GM10248 (cell line): ENCODE measurements around the gene STARD10.
A peak's percentile ranks its signal among the peaks of the same experiment; 100 is the strongest.

Source experiments
- CTCF ChIA-PET: fragments of 300-600 bp; sonication (Branson Sonifier 250); formaldehyde crosslinking; extraction: SDS; loops from one replicate; lab custom pipeline; 2021; ENCODE audit warnings: antibody characterized with exemption; lab: Yijun Ruan, JAX
- POLR2A ChIA-PET: fragments of 350-650 bp; sonication (Branson Sonifier 250); formaldehyde crosslinking; extraction: SDS; loops from one replicate; lab custom pipeline; 2020; ENCODE audit warnings: antibody characterized with exemption; lab: Yijun Ruan, JAX
- DNase-seq: peaks from one replicate; pipeline ENCODE4 v3.0.0; 2012; ENCODE audit errors: extremely low spot score
- TF ChIP-seq, protein P1 (sequence below): IDR thresholded peaks from 2 replicates; pipeline ENCODE4 v1.5.1; 2012; ENCODE audit warnings: mild to moderate bottlenecking, low read depth; ENCODE audit errors: extremely low read depth, missing control alignments, control extremely low read depth

STARD10 gene

DNA sequence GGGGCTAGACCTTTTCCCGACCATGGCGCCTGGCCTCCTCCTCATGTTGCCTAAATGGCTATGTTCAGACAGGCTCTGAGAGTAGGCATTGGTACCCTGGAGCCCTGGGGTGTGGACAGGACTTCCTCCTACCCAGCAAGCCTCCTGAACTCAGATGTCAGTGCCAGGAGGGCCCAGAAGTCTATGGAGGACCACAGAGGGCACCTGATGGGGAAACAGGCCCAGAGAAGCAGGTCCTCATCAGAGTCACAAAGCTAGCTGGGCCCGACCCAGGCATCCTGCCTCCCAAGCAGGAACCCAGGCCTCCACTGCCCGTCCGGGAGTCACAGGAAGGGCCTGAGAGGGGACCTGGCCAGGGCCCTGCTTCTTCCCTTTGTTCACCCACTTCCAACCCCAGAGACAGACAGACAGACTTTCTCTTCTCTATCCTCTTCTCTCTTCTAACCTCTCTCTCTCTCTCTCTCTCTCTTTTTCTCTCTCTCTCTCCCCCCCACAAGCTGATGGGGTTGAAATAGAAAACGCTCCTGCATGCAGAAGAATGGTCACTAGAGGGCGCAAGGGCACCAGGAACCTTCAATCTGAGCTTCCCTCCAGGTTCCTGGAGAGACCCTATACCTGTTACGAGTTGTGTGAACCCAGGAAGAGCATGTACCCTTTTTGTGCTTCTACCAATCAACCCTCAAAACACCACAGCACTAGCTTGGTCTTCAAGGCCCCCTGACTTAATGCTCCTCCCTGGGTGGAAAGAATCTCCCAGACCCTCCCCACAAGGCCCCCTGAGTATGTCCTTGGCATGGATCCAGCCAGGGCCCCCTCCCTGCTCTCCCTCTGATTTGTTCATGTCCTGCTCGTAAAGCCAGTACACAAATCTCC, 68.8 kb downstream of the STARD10 start:
- TF ChIP-seq, protein P1, sequence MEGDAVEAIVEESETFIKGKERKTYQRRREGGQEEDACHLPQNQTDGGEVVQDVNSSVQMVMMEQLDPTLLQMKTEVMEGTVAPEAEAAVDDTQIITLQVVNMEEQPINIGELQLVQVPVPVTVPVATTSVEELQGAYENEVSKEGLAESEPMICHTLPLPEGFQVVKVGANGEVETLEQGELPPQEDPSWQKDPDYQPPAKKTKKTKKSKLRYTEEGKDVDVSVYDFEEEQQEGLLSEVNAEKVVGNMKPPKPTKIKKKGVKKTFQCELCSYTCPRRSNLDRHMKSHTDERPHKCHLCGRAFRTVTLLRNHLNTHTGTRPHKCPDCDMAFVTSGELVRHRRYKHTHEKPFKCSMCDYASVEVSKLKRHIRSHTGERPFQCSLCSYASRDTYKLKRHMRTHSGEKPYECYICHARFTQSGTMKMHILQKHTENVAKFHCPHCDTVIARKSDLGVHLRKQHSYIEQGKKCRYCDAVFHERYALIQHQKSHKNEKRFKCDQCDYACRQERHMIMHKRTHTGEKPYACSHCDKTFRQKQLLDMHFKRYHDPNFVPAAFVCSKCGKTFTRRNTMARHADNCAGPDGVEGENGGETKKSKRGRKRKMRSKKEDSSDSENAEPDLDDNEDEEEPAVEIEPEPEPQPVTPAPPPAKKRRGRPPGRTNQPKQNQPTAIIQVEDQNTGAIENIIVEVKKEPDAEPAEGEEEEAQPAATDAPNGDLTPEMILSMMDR: peak; percentile 88
- DNase-seq: peak; percentile 77
- ChIA-PET CTCF (interaction anchor here (0.6 to 7.9 kb wide), 46 partner anchors 8 to 669 kb away, joined by 3 to 107 read pairs (median 6); partner anchors contain the start of genes ATG16L2, FCHSD2 and STARD10), POLR2A (interaction anchor here (0.7 to 1.1 kb wide), 4 partner anchors 22 to 564 kb away, joined by 3 to 6 read pairs (median 3); no protein-coding TSS in a partner anchor)

DNA sequence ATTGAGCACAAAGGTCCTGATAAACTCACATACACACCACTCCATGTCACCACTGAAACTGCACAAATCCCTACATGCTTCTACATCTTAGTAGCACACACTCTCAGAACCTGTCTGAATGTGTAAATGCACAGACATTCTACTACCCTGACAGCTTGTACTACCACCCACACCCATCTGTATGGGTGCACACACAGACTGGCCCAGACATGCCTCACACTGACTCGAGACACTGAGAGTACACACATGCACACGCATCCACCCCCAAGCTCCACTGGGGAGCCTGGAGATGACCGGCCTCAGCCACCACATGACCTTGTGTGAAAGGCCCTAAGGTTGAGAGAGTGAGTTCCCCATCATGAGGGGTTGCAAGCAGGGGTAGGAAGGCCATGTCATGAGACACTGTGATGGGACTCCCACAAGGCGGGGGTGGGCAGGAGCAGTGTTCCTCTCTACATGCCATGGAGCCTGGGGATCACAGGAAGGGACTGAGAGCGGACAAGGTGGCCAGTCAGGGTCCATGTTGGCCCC, 69.8 kb downstream of the STARD10 start:
- ChIA-PET CTCF (interaction anchor here (0.6 to 7.9 kb wide), 21 partner anchors 9 to 519 kb away, joined by 3 to 107 read pairs (median 8); partner anchors contain the start of genes ATG16L2 and STARD10), POLR2A (no interaction called here)
- TF ChIP-seq, protein P1: no peak
- no peak for DNase-seq

DNA sequence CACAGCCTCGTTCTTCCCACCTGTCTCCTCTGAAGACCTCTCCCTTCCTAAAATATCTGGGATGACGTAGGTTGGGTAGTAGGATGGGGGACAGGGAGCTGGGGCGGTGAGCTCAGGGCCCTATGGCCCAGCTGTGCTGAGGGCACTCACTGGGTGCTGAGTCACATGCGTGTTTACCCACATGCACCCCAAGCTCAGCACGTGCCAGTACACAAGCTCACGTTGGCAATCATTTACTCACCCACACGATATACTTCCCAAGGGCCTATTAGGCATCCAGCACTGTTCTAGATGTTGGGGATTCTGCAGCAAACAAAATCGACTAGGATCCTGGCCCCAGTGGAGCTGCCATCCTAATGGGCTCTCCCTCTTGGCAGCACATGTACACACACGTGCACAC, 70.3 kb downstream of the STARD10 start:
- POLR2A ChIA-PET: interaction anchor here (1.5 kb wide), 1 partner anchor 90 kb away, joined by 8 read pairs; no protein-coding TSS in a partner anchor
- TF ChIP-seq, protein P1: no peak
- DNase-seq: no peak
- CTCF ChIA-PET: interaction anchor here (0.7 to 7.9 kb wide), 13 partner anchors 10 to 512 kb away, joined by 3 to 107 read pairs (median 9); partner anchors contain the start of genes ATG16L2 and STARD10

DNA sequence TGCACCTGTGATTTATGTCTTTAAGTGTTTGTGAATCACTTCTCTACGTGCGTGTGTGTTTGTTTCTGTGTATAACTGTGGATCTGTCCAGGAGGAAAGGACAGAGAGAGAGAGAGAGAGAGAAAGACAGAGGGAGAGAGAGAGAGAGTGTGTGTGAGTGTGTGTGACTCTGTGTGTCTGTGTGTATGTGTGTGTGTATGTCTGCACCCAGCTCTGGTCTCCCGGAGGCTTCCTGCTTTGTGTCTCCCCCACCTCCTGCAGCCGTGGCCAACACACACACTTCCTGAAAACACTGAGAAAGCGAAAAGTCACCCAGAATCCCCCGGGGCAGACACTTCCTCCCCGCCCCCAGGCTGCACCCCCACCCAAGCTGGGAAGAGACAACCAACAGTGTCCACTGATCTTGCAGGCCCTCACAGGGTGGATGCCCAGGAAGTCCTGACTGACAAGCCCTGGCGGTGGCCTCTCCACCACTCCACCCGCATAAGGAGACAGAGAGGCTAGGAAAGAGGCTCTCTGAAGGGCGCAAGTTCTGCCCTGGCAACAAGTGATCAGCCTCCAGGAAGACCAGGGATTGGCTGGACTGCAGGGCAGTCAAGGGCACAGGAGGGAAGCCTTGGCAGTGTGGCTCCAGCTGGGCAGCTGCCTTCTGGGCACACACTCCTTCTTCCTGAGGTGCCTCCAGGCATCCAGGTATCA, 71.6 kb downstream of the STARD10 start:
- peak; percentile 94 for DNase-seq
- ChIA-PET CTCF (interaction anchor here (1.1 to 7.9 kb wide), 8 partner anchors 11 to 456 kb away, joined by 3 to 107 read pairs (median 28); partner anchors contain the start of genes ATG16L2 and STARD10), POLR2A (interaction anchor here (0.7 to 1.5 kb wide), 2 partner anchors 91 to 113 kb away, joined by 5 to 8 read pairs; no protein-coding TSS in a partner anchor)
- TF ChIP-seq, protein P1: no peak

DNA sequence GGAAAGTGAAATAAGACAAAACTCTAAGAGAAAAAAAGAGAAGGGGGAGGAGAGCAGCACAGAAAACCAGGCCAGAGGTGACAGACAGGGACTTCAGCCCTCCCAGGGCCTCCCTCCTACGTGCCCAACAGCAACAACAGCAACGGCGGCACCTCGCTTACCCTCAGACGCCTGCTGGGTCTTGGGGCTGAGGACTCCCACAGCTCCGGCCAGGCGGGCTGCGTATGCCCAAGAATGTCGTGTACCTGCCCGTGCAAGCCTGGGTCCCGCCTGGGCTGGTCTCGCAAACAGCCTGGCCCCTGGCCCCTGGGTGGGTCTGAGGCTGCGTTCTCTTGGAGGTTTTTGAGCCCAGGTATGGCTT, 72.2 kb downstream of the STARD10 start:
- DNase-seq: no peak
- TF ChIP-seq, protein P1: no peak
- ChIA-PET POLR2A (interaction anchor here (0.7 kb wide), 1 partner anchor 114 kb away, joined by 5 read pairs; no protein-coding TSS in a partner anchor), CTCF (interaction anchor here (1.1 to 7.9 kb wide), 5 partner anchors 12 to 456 kb away, joined by 3 to 107 read pairs (median 31); partner anchors contain the start of gene STARD10)
